GM19438 (cell line): ENCODE results near the gene CIDEB.
"Not testable (repeated sequence)": the region's sequence is repeated elsewhere in the genome, so short reads cannot be mapped to it uniquely, and the experiment has no call there.

ENCODE experiments used
- ATAC-seq: cut with Tn5 transposase; IDR thresholded peaks from one replicate; pipeline ENCODE4 v1.9.1; 2021; ENCODE audit warnings: low read depth; ENCODE audit not compliant: unreplicated experiment

Gene CIDEB

GRCh38 chr14:24332268-24332993 lies 24.7 kb upstream of the CIDEB start:
- ATAC-seq: peak; percentile 92

- ATAC-seq: no peak
Measured at GRCh38 chr14:24331731-24332267, 24.0 kb upstream of the CIDEB start.

GRCh38 chr14:24330973-24331674 lies 23.3 kb upstream of the CIDEB start:
- ATAC-seq: no peak

DNA sequence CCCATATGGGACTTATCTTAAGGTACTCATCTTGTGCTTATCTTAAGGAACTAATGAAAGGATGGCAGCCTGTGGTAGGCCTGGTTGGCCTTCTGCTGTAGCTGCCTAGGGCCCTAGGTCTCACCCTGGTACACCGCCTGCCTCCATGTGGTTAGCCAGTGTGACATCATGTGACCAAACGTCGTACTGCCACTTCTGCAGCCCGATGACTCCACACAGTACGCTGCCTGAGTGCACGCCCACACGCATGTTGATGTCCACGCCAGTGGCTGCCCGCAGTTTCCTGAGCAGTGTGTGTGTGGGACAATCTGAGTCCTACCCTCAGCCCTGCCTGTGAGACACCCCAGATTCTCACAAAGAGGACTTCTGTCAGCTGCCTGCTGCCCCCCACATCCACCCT lies 22.0 kb upstream of the CIDEB start:
- no peak for ATAC-seq

GRCh38 chr14:24329073-24329663 lies 21.4 kb upstream of the CIDEB start:
- ATAC-seq: no peak

DNA sequence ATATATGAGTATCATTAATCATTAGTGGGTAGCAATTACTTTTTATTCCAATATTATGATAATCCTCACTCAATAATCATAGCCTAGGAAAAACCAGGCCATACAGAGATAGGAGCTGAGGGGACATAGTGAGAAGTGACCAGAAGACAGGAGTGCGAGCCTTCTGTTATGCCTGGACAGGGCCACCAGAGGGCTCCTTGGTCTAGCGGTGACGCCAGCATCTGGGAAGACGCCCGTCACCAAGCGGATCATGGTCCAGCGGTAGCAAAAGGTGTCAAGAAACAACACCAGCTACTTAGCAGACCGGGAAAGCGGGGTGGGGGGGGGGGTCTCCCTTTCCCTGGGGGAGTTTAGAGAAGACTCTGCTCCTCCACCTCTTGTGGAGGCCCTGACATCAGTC lies 20.1 kb upstream of the CIDEB start:
- ATAC-seq: not testable (repeated sequence)

GRCh38 chr14:24327303-24327702 lies 19.5 kb upstream of the CIDEB start:
- no peak for ATAC-seq

DNA sequence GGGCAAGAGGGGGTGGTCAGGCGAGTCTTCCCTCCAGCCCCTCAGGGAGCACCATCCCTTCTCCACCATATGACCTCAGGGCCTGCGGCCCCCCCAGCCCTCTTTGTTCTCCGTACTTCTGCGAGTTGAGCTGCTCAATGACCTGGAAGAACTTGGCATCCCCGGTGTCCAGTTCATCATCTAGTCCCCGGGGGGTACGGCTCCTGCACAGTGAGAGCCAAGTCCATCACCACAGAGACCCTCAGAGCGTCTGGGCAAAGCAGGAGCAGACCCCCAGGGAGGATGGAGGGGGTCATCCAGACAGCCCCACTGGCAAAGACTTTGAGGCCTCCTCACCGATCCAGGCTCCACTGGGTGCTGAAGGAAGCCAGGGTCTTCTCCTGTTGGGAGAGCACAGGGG lies 18.2 kb upstream of the CIDEB start:
- ATAC-seq: no peak

- no peak for ATAC-seq
Measured at GRCh38 chr14:24325041-24325530, 17.3 kb upstream of the CIDEB start.

- no peak for ATAC-seq
Measured at GRCh38 chr14:24324024-24324423, 16.2 kb upstream of the CIDEB start.

- ATAC-seq: no peak
Measured at GRCh38 chr14:24323341-24323740, 15.6 kb upstream of the CIDEB start.

DNA sequence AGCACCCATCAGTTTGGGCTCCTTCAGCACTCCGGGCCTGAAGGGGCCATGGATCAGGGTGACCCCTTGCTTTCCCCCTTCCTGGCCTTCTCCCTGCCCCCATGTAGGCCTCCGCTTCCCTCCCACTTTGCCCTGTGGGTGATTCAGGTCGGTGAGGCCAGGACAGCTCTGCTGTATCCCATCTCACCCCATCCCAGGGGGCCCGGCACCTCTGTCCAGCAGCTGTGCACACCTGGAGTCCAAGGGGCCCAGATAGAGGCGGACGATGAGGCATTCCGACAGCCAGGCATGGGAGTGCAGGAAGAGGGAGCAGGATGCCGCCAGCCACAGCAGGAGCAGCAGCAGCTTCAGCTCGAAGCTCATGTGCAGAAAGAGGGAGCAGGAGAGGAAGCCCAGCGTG lies 14.9 kb upstream of the CIDEB start:
- no peak for ATAC-seq

GRCh38 chr14:24321212-24321975 lies 13.6 kb upstream of the CIDEB start:
- no peak for ATAC-seq

DNA sequence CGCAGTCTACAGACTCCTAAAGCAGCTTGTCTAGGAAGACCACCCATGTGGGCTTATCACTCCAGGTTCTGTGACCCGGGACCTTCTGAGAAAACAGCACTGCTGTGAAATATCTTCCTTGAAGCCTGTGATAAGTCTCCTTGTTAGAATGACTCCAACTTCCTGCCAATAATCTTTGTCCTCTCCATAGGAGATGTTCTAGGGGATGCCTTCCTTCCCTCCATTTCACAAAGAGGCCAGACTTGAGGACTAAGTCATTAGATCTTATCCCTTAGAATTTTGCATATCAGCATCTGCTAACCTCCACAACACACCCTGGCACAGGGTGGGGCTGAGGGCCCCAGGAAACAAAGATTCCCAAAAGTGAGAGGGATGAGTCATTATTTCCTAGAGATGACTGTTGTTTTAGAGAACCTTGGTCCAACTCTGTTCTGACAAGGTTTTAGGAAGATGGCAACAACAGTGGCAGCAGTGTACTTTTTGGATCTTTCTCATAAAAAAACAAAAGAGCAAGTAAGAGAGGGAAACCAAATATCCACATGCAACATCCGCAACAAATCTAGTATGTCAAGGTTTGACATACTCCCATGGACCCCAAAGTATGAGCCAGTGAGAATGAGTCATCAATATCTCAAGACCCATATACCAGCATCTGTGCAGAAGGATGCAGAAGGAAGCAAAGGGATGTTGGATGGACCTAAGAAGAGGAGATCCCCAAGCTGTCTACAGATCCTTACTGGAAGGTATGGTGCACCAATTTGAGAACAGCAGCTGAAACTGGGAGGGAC lies 9.6 kb upstream of the CIDEB start:
- ATAC-seq: no peak

GRCh38 chr14:24316597-24316950 lies 8.8 kb upstream of the CIDEB start:
- no peak for ATAC-seq

- no peak for ATAC-seq
Measured at GRCh38 chr14:24315807-24316596, 8.2 kb upstream of the CIDEB start.

DNA sequence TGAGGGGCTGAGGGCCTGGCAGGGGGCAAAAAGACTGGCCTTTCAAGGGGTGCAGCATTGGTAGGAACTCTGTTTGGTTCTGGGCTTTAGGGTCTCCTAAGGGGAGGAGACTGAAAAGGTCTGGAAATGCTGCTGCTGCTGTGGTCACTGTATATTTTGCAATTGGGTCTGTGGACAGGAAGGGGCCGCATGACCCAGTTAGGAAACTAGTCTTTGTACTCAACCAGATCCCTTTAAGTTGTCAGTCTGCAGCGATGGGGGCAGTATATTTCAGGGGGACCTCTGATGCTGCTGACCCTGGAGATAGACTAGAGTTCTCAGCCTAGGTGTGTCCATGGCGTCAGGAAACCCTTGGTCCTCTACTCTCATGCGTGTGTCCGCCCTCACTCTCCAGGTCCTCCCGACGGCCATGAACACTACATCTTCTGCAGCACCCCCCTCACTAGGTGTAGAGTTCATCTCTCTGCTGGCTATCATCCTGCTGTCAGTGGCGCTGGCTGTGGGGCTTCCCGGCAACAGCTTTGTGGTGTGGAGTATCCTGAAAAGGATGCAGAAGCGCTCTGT lies 7.5 kb upstream of the CIDEB start:
- no peak for ATAC-seq

DNA sequence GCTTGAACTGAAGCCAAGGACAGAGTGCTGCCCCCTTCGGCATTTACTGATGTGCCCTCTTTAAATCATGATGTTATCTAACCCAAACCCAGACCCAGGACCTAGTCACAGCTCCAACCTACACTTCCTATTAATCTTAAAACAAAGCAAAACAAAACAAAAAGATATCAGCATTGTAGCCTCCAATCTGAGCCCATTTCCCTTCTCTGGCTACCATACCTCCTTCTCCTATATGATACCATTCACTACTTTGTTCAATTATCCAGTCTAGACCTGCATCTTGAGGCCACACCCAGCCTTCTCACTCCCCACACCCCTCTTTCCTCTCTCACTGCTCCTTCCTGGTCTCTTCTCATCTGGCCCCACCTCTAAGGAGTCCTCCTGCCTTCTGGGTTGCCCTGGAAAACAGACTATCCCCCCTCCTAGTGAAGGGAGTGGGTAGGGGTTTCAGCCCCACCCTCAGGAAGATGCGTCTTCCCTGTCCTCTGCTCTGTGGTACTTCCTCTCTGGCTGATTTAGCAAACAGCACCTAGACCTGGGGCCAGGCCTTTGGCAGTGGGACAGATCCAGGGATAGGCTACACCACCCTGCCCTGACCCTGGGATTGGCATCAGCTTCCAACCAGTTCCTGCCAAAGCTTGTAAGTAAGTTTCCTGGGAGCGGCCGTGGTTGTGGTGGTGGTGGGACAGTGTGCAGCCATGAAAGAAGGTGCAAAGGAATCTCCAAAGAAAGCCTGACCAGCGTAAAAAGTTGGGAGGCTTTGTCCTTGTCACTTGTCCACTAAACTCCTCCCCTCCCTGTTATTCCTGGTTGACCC lies 6.8 kb upstream of the CIDEB start:
- no peak for ATAC-seq
